ENCODE results near the gene RPS6KA4. TPM values are rescaled to one million over a fixed set of nuclear protein-coding genes. Genes with fewer than 3 reads are reported as not detected.

Gene RPS6KA4
- polyA plus RNA-seq, 1 donor from 2014 or later: 24.6 TPM

DNA sequence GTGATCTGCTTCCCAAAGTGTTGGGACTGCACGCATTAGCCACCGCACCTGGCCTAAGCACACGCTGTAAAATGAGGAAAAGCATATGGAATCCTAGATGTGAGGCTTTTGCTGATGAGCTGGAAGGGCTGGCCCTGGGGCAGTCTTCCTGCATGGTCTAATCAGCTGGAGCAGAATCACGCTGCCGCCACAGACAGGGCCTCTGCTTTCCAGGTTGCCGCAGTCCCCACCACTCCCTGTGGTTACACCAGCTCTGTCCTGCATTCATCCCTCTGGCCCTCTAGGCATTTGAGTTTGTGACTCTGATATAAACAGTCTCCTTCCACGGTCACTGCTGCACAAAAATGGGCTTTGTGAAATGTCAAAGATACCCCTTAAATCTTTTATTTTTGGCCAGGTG, 17.1 kb downstream of the RPS6KA4 start:
- H3K36me3 ChIP-seq (ENCODE audit: insufficient read depth, low read length): no peaks in the 10 kb centered on the region
- no peak overlapping the region for H3K4me2 ChIP-seq (ENCODE audit: low read length)
- H3K79me2 ChIP-seq (replicated peaks; ENCODE audit: insufficient read depth, low read length): no peaks in the 10 kb centered on the region
- no peaks in the 10 kb centered on the region for H4K20me1 ChIP-seq (ENCODE audit: insufficient read depth)
- H3K9ac ChIP-seq (ENCODE audit: low read length): no peak overlapping the region
- no peaks in the 10 kb centered on the region for H3K9me2 ChIP-seq (ENCODE audit: insufficient read depth, low read length)
- H3K27me3 ChIP-seq (ENCODE audit: insufficient read depth, low read depth, low read length): no peaks in the 10 kb centered on the region
- H3K27ac ChIP-seq (ENCODE audit: low read length): no peak overlapping the region
- no peak overlapping the region for H3K4me3 ChIP-seq (ENCODE audit: low read length)
- no peak overlapping the region for H2AFZ ChIP-seq (ENCODE audit: low read depth, low read length)
- TF ChIP-seq MXI1 (conservative IDR thresholded peaks at IDR 0.05; ENCODE audit: poor library complexity, severe bottlenecking) (no peak), EP300 (conservative IDR thresholded peaks at IDR 0.05; ENCODE audit: poor library complexity, severe bottlenecking) (no peak)
- TF ChIP-seq, protein P1, sequence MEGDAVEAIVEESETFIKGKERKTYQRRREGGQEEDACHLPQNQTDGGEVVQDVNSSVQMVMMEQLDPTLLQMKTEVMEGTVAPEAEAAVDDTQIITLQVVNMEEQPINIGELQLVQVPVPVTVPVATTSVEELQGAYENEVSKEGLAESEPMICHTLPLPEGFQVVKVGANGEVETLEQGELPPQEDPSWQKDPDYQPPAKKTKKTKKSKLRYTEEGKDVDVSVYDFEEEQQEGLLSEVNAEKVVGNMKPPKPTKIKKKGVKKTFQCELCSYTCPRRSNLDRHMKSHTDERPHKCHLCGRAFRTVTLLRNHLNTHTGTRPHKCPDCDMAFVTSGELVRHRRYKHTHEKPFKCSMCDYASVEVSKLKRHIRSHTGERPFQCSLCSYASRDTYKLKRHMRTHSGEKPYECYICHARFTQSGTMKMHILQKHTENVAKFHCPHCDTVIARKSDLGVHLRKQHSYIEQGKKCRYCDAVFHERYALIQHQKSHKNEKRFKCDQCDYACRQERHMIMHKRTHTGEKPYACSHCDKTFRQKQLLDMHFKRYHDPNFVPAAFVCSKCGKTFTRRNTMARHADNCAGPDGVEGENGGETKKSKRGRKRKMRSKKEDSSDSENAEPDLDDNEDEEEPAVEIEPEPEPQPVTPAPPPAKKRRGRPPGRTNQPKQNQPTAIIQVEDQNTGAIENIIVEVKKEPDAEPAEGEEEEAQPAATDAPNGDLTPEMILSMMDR (IDR thresholded peaks at IDR 0.05; ENCODE audit: poor library complexity, severe bottlenecking): no peak
- H3F3A ChIP-seq (ENCODE audit: insufficient read depth, low read length, poor library complexity, severe bottlenecking): no peaks in the 10 kb centered on the region
- no peaks in the 10 kb centered on the region for H3K9me3 ChIP-seq (ENCODE audit: low read length)

DNA sequence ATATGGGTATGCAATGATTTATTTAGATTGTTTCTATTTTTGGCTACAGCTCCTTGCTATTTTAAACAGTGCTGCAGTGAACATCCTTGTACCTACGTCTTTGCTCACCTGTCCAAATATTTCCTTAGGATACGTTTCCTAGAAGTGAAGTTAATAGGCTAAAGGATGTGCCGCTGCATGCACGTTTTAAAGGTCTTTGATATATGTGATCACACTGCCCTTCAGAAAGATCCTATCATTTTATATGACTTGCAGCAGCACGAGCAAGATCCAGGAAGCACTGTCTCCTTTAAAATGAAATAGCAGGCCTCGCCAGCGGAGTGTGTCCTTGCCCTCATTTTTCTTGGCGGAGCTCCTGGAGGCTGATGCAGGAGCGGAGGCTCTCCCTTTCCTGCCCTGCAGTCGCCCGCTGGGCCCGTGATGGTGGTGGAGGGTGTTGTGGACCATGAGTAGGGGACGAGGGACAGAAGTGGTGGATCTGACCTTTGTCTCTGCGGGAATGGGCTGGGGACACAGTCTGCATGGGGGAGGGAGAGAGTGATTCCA, 19.4 kb downstream of the RPS6KA4 start:
- Histone ChIP-seq H3K4me2 (ENCODE audit: low read length) (no peak overlapping the region), H3K9me3 (ENCODE audit: low read length) (no peaks in the 10 kb centered on the region), H3K79me2 (replicated peaks; ENCODE audit: insufficient read depth, low read length) (no peaks in the 10 kb centered on the region), H2AFZ (ENCODE audit: low read depth, low read length) (no peak overlapping the region), H3K27me3 (ENCODE audit: insufficient read depth, low read depth, low read length) (no peaks in the 10 kb centered on the region), H3K36me3 (ENCODE audit: insufficient read depth, low read length) (no peaks in the 10 kb centered on the region), H3K9ac (ENCODE audit: low read length) (no peak overlapping the region), H3K4me3 (ENCODE audit: low read length) (no peak overlapping the region), H3F3A (ENCODE audit: insufficient read depth, low read length, poor library complexity, severe bottlenecking) (no peaks in the 10 kb centered on the region), H4K20me1 (ENCODE audit: insufficient read depth) (no peaks in the 10 kb centered on the region), H3K9me2 (ENCODE audit: insufficient read depth, low read length) (no peaks in the 10 kb centered on the region), H3K27ac (ENCODE audit: low read length) (no peak overlapping the region)
- TF ChIP-seq EZH2 (IDR thresholded peaks at IDR 0.05; ENCODE audit: borderline replicate concordance, insufficient read depth, low read length, poor library complexity, severe bottlenecking): no peak
- TF ChIP-seq, protein P2, sequence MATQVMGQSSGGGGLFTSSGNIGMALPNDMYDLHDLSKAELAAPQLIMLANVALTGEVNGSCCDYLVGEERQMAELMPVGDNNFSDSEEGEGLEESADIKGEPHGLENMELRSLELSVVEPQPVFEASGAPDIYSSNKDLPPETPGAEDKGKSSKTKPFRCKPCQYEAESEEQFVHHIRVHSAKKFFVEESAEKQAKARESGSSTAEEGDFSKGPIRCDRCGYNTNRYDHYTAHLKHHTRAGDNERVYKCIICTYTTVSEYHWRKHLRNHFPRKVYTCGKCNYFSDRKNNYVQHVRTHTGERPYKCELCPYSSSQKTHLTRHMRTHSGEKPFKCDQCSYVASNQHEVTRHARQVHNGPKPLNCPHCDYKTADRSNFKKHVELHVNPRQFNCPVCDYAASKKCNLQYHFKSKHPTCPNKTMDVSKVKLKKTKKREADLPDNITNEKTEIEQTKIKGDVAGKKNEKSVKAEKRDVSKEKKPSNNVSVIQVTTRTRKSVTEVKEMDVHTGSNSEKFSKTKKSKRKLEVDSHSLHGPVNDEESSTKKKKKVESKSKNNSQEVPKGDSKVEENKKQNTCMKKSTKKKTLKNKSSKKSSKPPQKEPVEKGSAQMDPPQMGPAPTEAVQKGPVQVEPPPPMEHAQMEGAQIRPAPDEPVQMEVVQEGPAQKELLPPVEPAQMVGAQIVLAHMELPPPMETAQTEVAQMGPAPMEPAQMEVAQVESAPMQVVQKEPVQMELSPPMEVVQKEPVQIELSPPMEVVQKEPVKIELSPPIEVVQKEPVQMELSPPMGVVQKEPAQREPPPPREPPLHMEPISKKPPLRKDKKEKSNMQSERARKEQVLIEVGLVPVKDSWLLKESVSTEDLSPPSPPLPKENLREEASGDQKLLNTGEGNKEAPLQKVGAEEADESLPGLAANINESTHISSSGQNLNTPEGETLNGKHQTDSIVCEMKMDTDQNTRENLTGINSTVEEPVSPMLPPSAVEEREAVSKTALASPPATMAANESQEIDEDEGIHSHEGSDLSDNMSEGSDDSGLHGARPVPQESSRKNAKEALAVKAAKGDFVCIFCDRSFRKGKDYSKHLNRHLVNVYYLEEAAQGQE (IDR thresholded peaks at IDR 0.05; ENCODE audit: borderline replicate concordance): no peak
- no peak for TF ChIP-seq SMC3 (conservative IDR thresholded peaks at IDR 0.05; ENCODE audit: poor library complexity)
- TF ChIP-seq EP300 (conservative IDR thresholded peaks at IDR 0.05; ENCODE audit: poor library complexity, severe bottlenecking): no peak
- TF ChIP-seq TAF1 (IDR thresholded peaks at IDR 0.05; ENCODE audit: low read depth): no peak
- no peak for TF ChIP-seq RAD21 (conservative IDR thresholded peaks at IDR 0.05)
- no peak for TF ChIP-seq MXI1 (conservative IDR thresholded peaks at IDR 0.05; ENCODE audit: poor library complexity, severe bottlenecking)

DNA sequence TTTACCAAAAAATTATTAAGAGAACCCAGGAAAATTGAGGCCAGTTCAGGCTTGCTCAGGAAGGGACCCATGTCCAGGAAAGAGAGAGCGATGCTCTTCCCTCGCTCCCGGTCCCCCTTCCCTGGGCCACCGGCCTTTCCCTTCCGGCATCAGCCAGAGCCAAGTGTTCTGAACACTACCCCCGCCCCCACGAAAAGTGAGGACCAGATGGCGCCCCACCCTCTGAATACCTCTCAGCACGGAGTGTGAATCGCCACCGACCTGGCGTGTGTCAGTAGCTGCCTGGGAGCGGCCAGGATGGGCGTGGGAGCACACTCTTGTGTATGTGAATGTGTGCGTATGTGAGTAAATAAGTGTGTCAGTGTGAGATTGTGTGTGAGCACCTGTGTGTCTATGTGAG, 20.2 kb downstream of the RPS6KA4 start:
- Histone ChIP-seq H4K20me1 (ENCODE audit: insufficient read depth) (no peaks in the 10 kb centered on the region), H3K79me2 (replicated peaks; ENCODE audit: insufficient read depth, low read length) (no peaks in the 10 kb centered on the region), H3K27me3 (ENCODE audit: insufficient read depth, low read depth, low read length) (no peaks in the 10 kb centered on the region), H3K4me3 (ENCODE audit: low read length) (no peak overlapping the region), H3K9me3 (ENCODE audit: low read length) (no peaks in the 10 kb centered on the region), H3K9ac (ENCODE audit: low read length) (no peak overlapping the region), H3K9me2 (ENCODE audit: insufficient read depth, low read length) (no peaks in the 10 kb centered on the region), H3K4me2 (ENCODE audit: low read length) (no peak overlapping the region), H2AFZ (ENCODE audit: low read depth, low read length) (no peak overlapping the region), H3K27ac (ENCODE audit: low read length) (no peak overlapping the region), H3K36me3 (ENCODE audit: insufficient read depth, low read length) (no peaks in the 10 kb centered on the region), H3F3A (ENCODE audit: insufficient read depth, low read length, poor library complexity, severe bottlenecking) (no peaks in the 10 kb centered on the region)
- TF ChIP-seq SMC3 (conservative IDR thresholded peaks at IDR 0.05; ENCODE audit: poor library complexity) (no peak), RAD21 (conservative IDR thresholded peaks at IDR 0.05) (no peak), TAF1 (IDR thresholded peaks at IDR 0.05; ENCODE audit: low read depth) (no peak), EP300 (conservative IDR thresholded peaks at IDR 0.05; ENCODE audit: poor library complexity, severe bottlenecking) (no peak), POLR2AphosphoS5 (IDR thresholded peaks at IDR 0.05) (no peak)
- TF ChIP-seq, protein P2 (IDR thresholded peaks at IDR 0.05; ENCODE audit: borderline replicate concordance): no peak
